Measurements from ENCODE around the gene OPRM1.
"Not testable (repeated sequence)": the region's sequence is repeated elsewhere in the genome, so short reads cannot be mapped to it uniquely, and the experiment has no call there.

OPRM1 gene

DNA sequence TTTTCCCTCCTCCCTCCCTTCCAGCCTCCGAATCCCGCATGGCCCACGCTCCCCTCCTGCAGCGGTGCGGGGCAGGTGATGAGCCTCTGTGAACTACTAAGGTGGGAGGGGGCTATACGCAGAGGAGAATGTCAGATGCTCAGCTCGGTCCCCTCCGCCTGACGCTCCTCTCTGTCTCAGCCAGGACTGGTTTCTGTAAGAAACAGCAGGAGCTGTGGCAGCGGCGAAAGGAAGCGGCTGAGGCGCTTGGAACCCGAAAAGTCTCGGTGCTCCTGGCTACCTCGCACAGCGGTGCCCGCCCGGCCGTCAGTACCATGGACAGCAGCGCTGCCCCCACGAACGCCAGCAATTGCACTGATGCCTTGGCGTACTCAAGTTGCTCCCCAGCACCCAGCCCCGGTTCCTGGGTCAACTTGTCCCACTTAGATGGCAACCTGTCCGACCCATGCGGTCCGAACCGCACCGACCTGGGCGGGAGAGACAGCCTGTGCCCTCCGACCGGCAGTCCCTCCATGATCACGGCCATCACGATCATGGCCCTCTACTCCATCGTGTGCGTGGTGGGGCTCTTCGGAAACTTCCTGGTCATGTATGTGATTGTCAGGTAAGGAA, at the start of gene OPRM1:
OPRM1 (plus strand) TSS at position 10 of the 612 bp plus-strand sequence; CDS start at position 315, 305 bp downstream.
- DNase-seq: peak; percentile 3 to 31

DNA sequence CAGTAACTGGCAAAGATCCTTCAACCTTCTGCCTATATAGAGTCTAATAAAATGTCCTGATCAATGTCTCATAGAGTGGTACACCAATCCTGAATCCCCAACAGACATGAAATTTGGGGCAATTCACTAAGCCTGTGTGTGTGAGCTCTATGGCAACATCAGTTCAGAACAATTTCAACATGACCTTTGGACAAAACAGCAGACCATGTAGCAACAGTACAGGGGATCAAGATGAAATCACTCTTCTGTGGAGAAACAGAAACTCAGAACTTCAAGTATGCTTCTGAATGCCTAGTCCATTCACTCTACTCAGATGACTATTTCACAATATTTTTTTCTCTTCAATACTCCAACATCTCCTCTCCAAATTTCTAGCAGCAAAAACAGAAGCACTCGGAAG, 49.1 kb upstream of the OPRM1 start:
- no peak for DNase-seq

DNA sequence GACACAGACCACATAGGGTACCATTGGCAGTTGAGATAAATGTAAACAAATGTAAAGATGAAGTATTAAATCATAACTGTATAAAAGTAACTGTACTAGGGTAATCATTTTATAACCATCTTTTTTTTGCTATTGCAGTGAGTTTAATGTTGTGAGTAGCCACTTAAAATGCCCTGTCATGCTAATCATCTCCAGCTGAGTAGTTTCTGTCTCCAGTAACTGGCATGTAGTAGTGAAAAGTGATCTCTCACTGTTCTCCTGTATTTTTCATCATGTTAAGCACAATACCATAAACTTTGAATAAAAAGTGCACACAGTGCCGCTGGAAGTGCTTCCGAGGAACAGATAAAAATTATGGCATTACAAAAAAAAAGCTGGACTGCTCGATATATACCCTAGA, 45.0 kb upstream of the OPRM1 start:
- no peak for DNase-seq

DNA sequence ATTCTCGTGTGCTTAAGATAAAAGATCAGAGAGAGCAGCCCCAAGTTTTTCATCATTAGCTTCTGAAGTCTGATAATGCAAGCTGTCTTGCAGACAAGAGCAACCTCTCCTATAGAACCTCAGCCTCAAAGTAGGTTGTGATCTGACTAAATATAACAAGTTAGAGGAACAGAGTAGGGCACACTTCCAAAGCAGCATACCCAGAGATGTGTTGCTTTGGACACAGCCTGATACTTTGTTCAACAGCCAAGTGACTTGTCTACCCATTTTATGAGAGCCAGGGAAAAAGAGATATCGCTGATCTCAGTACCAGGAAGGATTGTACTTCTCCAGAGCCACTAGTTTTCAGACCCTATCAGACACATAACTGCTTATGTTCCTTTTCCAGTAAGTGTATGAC, 44.2 kb upstream of the OPRM1 start:
- no peak for DNase-seq

- no peak for DNase-seq
Measured at GRCh38 chr6:153997221-153997620, 41.8 kb upstream of the OPRM1 start.

GRCh38 chr6:154001494-154002285, 37.4 kb upstream of the OPRM1 start:
- DNase-seq: no peak

GRCh38 chr6:154002894-154003293, 36.1 kb upstream of the OPRM1 start:
- no peak for DNase-seq

DNA sequence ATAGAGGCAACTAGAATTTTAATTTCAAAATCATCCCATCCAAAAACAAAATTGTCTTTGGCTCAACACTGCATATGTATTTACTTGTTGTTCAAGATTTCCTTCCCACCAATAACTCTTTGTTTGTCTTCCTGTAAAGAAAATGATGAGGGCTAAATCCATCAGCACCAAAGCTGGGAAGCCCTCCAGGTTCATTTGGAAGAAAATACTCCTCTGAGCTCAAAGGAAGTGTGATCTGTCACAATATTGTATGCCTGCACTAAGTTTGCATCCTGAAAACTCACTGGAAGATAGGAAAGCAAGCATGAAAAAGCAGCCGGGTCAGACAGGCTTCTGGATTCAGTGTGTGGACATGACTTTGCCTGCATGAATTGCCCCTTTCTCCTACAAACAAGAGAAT, 28.7 kb upstream of the OPRM1 start:
- no peak for DNase-seq

DNA sequence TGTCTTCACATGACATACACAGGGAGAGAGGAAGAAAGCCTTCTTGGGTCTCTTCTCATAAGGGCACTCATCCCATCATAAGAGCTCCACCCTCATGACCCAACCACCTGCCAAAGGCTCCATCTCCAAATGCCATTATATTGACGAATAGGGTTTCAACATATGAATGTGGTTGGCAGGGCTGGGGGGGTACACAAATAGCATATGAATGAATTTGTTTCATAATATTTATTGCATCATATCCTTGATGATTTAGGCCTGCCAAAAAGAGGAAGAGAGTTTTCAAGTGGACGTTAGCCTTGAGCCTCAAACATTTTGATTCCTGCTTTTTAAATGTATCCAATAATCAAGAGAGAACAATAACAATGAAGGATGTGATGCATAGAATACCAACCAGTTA, 26.2 kb upstream of the OPRM1 start:
- no peak for DNase-seq

- no peak for DNase-seq
Measured at GRCh38 chr6:154017786-154018185, 21.3 kb upstream of the OPRM1 start.

GRCh38 chr6:154030646-154031045, 8.4 kb upstream of the OPRM1 start:
- DNase-seq: no peak

GRCh38 chr6:154041001-154041400, 2.0 kb downstream of the OPRM1 start:
- DNase-seq: no peak

- DNase-seq: no peak
Measured at GRCh38 chr6:154053141-154053540, 14.1 kb downstream of the OPRM1 start.

GRCh38 chr6:154056536-154056935, 17.5 kb downstream of the OPRM1 start:
- DNase-seq: no peak

- no peak for DNase-seq
Measured at GRCh38 chr6:154057098-154057497, 18.1 kb downstream of the OPRM1 start.

- DNase-seq: no peak
Measured at GRCh38 chr6:154058963-154059680, 20.1 kb downstream of the OPRM1 start.

- no peak for DNase-seq
Measured at GRCh38 chr6:154060076-154060475, 21.0 kb downstream of the OPRM1 start.

- DNase-seq: no peak
Measured at GRCh38 chr6:154070041-154070440, 31.0 kb downstream of the OPRM1 start.

DNA sequence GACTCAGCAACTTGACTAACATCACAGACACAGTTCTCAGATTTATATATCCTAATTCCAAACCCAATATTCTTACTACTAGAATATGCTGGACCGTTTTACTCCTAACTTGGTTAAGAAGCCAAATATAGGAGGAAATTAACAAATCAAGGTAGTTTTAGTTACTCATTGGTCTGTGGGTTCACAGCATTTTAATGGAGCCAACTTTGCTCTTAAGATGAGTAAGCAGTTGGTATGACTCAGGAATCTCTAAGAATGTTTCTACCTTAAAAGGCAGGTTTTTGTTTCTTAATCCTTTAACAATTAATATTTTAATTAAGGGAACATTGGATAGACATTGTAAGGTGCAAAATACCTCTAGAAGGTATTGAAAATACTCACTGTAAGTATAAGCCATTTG, 31.6 kb downstream of the OPRM1 start:
- no peak for DNase-seq

DNA sequence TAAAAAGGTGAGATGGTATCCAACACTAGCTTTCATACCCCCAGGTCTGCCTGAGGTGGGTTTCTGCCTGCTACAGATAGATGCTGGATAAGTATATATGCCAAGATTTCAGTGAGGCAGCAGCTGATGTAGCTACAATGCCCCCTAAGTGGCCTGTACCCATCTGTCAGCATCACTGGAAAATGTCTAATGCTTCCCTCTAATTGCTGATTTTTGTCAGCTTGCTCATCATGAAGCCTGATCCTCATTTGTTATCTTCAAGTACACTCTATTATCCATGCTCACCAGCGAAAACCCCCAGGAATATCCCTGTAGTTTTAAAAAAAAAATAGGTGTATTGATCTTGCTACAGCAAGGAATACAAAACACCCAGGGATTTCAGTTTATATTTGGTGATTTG, 32.2 kb downstream of the OPRM1 start:
- no peak for DNase-seq

DNA sequence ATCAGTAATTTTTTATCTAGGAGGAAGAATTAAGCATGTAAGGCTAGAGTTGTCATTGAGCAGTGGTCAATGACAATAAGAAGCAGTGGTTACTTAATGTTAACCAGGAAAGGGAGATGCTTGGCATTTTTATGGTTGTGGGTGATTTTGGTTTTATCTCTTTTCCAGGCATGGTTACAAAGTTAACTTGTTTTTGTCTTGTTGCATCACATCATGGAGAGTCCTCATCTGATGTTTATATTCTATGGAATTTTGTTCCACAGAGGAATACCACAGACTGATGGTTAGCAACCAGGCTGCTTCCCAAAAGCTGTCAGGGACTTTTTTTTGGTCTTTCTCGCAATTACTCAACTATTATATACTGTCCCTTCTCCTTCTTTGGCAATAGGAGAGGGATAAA, 32.7 kb downstream of the OPRM1 start:
- no peak for DNase-seq

DNA sequence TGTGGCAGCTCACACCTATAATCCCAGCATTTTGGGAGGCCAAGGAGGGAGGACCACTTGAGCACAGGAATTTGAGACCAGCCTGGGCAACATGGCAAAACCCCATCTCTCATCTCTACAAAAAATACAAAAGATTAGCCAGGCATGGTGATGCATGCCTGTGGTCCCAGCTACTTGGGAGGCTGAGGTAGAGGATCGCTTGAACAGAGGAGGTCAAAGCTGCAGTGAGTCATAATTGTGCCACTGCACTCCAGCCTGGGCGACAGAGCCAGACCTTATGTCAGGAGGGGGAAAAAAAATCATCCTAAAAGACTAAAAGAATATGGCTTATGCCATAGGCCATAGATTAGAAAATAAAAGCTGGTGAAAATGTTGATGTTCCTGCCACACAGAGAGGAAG, 39.6 kb downstream of the OPRM1 start:
- not testable (repeated sequence) for DNase-seq

DNA sequence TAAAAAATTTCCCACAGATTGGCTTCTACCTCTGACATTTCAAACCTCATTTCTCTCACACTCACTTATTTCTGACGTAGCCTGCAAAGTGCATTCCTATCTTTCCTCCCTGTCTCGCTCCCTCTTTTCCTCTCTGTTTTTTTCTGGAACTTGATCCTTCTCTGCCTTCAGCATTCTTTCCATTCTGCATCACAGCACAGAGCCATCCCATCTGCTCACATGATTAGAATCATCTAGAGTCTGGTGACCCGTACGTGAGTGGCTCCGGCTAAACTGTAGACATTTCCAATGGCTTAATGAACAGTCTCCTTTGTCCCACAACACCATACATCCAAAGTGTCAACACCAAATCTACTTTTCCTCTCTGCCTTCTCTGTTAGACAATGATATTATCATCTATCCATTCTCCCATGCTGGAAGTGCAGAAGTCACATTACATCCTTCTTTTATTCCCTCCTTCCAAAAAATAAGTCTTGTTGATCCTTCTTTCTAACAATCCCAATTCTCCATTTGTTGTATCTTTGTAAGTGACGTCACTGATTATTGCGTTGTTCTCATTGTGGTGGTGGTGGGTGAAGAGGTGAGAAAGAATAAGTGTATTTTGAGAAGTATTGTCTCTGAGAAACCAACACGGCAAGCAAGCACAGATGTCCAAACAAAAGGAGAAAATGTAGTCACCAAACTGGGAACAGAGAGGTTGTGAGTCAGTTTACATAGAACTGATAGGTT, 41.6 kb downstream of the OPRM1 start:
- no peak for DNase-seq

All from stimulated activated CD4-positive, alpha-beta T cell treated with anti-CD3 and anti-CD28 coated beads, Interleukin-4, amount 100 ng/mL, for 4 hours (primary cell).